NT2/D1 (cell line): ENCODE data around the gene ADAMTS20.

ENCODE experiments used
- SUZ12 ChIP-seq: IDR thresholded peaks from 2 replicates; pipeline ENCODE4 v1.6.1; 2011; ENCODE audit not compliant: insufficient read length, insufficient read depth; ENCODE audit errors: extremely low read depth
- YY1 ChIP-seq: IDR thresholded peaks from 2 replicates; pipeline ENCODE4 v1.6.1; 2011; ENCODE audit not compliant: insufficient read length, insufficient read depth
- ZNF274 ChIP-seq: IDR thresholded peaks from 2 replicates; pipeline ENCODE4 v1.6.1; 2011; ENCODE audit warnings: mild to moderate bottlenecking, low read depth, low read length

- TF ChIP-seq ZNF274 (no peak), YY1 (no peak), SUZ12 (no peak)
Observed at GRCh38 chr12:43586646-43587245, 34.7 kb upstream of the ADAMTS20 start.
